ENCODE data around the gene SPNS3. TPM values are rescaled to one million over a fixed set of nuclear protein-coding genes. Genes with fewer than 3 reads are reported as not detected.

Gene SPNS3
- total and polyA plus RNA-seq, 8 donors, result 0.37 to 0.92 (median 0.54) TPM; not detected in 4

DNA sequence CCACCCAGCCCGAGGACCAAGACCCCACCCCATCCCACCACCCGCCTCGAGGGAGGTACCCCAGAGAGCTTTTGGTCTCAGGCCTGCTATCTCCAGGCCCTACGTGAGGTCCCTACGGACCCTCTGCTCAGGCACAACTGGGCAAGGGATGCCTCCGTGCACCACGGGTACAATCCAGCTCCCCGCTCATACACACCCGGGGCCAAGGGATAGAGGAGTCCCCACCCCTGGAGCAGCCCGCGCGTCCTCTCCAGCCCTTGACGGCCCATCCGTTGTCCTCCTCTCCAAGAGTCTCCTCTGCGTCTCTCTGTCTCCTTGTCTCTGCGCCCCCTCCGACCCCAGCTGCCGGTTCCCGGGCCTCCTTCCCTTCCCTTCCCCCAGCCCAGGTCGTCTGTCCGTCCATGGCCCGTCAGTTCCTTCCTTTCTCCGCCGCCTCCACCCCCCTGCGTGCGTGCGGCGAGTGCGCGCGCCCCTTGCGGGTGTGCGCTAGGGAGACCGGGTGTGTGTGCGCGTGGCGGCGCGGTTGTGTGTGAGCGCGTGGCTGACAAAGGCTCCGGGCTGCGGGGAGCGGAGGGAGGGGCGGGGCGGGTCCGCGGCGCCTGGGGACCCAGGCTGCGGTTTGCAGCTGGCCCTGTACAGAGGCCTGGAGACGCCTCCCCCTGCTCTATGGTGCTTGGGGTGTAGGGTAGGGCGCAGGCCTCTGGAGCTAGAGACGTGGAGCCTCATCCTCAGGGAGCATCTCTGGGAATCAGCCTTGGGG is 65.9 kb downstream of the SPNS3 start:
- Histone ChIP-seq H3K27ac (peak overlapping the region; percentile 59 to 83 (median 69)), H3K27me3 (peaks cover 0 to 52% (median 17%) of the 10 kb centered on the region in 3 donors), H3K4me3 (peak overlapping the region; percentile 48 to 74 (median 61)), H3K36me3 (peaks cover 0 to 5% (median 0%) of the 10 kb centered on the region in 4 donors), H3K4me1 (peaks cover 34 to 62% (median 43%) of the 10 kb centered on the region in 4 donors), H3K9me3 (no peaks in the 10 kb centered on the region)
- DNase-seq, result peak in 1 of 2 donors; percentile 86
- intact Hi-C loops (cut with DNase I; ENCODE audit: low total_unique reads), result no loop called here
- TF ChIP-seq, protein P1, sequence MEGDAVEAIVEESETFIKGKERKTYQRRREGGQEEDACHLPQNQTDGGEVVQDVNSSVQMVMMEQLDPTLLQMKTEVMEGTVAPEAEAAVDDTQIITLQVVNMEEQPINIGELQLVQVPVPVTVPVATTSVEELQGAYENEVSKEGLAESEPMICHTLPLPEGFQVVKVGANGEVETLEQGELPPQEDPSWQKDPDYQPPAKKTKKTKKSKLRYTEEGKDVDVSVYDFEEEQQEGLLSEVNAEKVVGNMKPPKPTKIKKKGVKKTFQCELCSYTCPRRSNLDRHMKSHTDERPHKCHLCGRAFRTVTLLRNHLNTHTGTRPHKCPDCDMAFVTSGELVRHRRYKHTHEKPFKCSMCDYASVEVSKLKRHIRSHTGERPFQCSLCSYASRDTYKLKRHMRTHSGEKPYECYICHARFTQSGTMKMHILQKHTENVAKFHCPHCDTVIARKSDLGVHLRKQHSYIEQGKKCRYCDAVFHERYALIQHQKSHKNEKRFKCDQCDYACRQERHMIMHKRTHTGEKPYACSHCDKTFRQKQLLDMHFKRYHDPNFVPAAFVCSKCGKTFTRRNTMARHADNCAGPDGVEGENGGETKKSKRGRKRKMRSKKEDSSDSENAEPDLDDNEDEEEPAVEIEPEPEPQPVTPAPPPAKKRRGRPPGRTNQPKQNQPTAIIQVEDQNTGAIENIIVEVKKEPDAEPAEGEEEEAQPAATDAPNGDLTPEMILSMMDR (IDR thresholded peaks at IDR 0.05), result peak in 1 of 7 experiments; percentile 9
- TF ChIP-seq EP300 (IDR thresholded peaks at IDR 0.05), result no peak
- TF ChIP-seq POLR2AphosphoS5 (IDR thresholded peaks at IDR 0.05), result peak in 1 of 3 donors; percentile 20
- WGBS, 5 donors, result 0 to 1% (median 1%) methylated on average over 36 to 53 of the region's 53 CpGs

GRCh38 chr17:4500191-4500571 is 66.4 kb downstream of the SPNS3 start:
- peak in 1 of 2 donors; percentile 46 for DNase-seq
- TF ChIP-seq POLR2A (IDR thresholded peaks at IDR 0.05), result no peak
- TF ChIP-seq, protein P1 (IDR thresholded peaks at IDR 0.05), result peak in 1 of 7 experiments; percentile 13
- Histone ChIP-seq H3K27me3 (peaks cover 0 to 52% (median 17%) of the 10 kb centered on the region in 3 donors), H3K4me3 (peak overlapping the region; percentile 48 to 74 (median 61)), H3K9me3 (no peaks in the 10 kb centered on the region), H3K4me1 (peaks cover 37 to 67% (median 46%) of the 10 kb centered on the region in 4 donors), H3K27ac (peak overlapping the region; percentile 31 to 83 (median 69)), H3K36me3 (peaks cover 0 to 5% (median 0%) of the 10 kb centered on the region in 4 donors)
- 15 to 22% (median 17%) methylated on average over 5 to 7 of the region's 7 CpGs for WGBS, 5 donors
- intact Hi-C loops (cut with DNase I; ENCODE audit: low total_unique reads), result no loop called here

- peaks cover 0 to 52% (median 17%) of the 10 kb centered on the region in 3 donors for H3K27me3 ChIP-seq
- no peaks in the 10 kb centered on the region for H3K9me3 ChIP-seq
- DNase-seq, result no peak
- 18 to 24% (median 20%) methylated on average over 3 of the region's 3 CpGs for WGBS, 5 donors
- peaks cover 49 to 80% (median 57%) of the 10 kb centered on the region in 4 donors for H3K4me1 ChIP-seq
- H3K27ac ChIP-seq, result peak overlapping the region in 4 of 5 donors; percentile 31 to 83 (median 64)
- peak overlapping the region in 3 of 4 donors; percentile 52 to 74 (median 70) for H3K4me3 ChIP-seq
- peaks cover 0 to 5% (median 0%) of the 10 kb centered on the region in 4 donors for H3K36me3 ChIP-seq
- intact Hi-C loops (cut with DNase I; ENCODE audit: low total_unique reads), result no loop called here
- TF ChIP-seq POLR2A (IDR thresholded peaks at IDR 0.05) (no peak), POLR2AphosphoS5 (IDR thresholded peaks at IDR 0.05) (no peak), EP300 (IDR thresholded peaks at IDR 0.05) (no peak)
- TF ChIP-seq, protein P1 (IDR thresholded peaks at IDR 0.05), result no peak
Measured at GRCh38 chr17:4501295-4501949, 67.7 kb downstream of the SPNS3 start.

GRCh38 chr17:4502466-4503154 is 68.9 kb downstream of the SPNS3 start:
- no peak for DNase-seq
- Histone ChIP-seq H3K36me3 (peaks cover 0 to 5% (median 0%) of the 10 kb centered on the region in 4 donors), H3K27ac (peak overlapping the region in 1 of 5 donors; percentile 8), H3K9me3 (no peaks in the 10 kb centered on the region), H3K27me3 (peaks cover 0 to 55% (median 17%) of the 10 kb centered on the region in 3 donors), H3K4me1 (peaks cover 56 to 86% (median 60%) of the 10 kb centered on the region in 4 donors), H3K4me3 (no peak overlapping the region)
- intact Hi-C loops (cut with DNase I; ENCODE audit: low total_unique reads), result no loop called here
- 67 to 84% (median 84%) methylated on average over 18 of the region's 18 CpGs for WGBS, 5 donors
- TF ChIP-seq POLR2A (IDR thresholded peaks at IDR 0.05) (no peak), EP300 (IDR thresholded peaks at IDR 0.05) (no peak), POLR2AphosphoS5 (IDR thresholded peaks at IDR 0.05) (no peak)
- TF ChIP-seq, protein P1 (IDR thresholded peaks at IDR 0.05), result no peak
